GM13977 (cell line): Measurements from ENCODE around the gene CYGB.

Experiments used
- DNase-seq: peaks from one replicate; pipeline ENCODE4 v3.0.0; 2012; ENCODE audit warnings: low spot score
- CTCF ChIP-seq: IDR thresholded peaks from 2 replicates; pipeline ENCODE4 v1.5.1; 2012; ENCODE audit warnings: mild to moderate bottlenecking, control low read depth; ENCODE audit not compliant: insufficient read depth; ENCODE audit errors: extremely low read depth, missing control alignments
- in situ Hi-C: fragments of 300-500 bp; cut with MboI; formaldehyde crosslinking; loops from one replicate; pipeline ENCODE4 v1.12.0; 2022; ENCODE audit warnings: low sequenced_read_pairs, low pct_unique_long_range_greater_than_20kb, mixed read lengths, inconsistent platforms; ENCODE audit not compliant: unreplicated experiment

CYGB gene

DNA sequence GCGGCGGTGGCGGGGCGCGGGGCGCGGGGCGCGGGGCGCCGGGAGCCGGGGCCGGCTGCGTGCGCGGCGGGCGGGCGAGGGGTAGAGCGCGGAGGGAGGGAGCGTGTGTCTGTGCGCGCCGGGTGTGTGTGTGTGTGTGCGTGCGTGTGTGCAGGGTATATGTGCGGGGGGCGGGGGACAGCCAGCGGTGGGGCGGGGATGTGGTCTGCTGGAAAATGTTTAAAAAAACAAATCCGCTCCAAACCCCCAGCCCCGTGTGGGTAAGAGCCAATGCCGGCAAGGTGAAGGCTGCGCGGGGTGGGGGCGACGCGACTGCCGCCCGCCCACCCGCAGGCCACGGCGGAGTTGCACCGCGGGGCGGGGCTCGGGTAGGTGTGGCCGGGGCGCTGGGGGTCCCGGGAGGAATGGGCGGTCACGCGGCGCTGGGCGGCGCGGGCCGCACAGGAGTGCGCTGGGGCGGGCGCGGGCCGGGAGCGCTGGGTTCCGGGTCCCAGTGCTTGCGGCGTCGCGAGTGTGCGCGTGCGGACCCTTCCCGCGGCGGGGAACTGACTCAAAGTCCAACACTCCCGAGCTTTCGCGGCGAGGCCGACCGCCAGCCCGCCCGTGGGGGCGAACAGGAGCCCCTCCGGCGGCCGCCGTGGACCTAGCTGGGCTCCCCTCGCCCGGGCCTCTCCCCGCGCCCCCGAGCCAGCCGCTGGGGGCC is at the start of gene CYGB:
CYGB (minus strand) TSS at position 132 of the 703 bp plus-strand sequence. CDS start 167 bp downstream, outside the sequence.
- in situ Hi-C loops, result no loop called here
- no peak for TF ChIP-seq CTCF
- no peak for DNase-seq

DNA sequence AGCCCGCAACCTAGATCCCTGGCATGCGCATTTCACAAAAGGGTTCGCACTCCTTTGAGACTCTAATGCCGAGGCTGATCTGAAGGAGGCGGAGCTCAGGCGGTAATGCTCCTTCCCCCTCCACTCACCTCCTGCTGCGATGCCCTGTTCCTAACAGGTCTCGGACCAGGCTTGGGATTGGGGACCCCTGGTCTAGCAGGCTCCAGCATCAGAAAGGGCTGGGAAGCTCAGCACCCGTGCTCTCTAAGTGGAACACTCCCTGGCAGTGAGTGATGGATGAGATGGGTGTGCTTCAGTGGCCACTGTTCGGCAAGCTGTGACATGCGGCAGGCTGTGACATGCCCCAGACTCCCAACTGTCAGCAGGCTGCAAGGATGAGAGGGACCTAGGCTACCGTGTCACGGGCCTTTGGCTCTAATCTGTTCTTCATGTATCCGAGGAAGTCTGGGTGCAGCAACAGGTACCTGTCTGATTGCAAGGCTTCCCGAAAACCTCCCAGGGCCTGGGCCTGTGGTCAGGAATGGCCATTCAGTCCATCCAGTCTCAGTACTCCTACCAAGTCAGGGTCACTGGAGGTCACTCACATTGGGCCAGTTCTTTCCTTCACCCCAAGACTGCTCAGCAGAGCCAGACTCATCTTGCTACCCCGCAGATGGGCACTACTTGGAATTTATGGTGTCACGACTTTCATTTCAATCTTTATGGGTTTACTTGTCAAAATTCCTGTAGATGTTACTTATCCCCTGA is 49.4 kb upstream of the CYGB start:
- in situ Hi-C loops, result no loop called here
- TF ChIP-seq CTCF, result no peak
- DNase-seq, result peak; percentile 6

DNA sequence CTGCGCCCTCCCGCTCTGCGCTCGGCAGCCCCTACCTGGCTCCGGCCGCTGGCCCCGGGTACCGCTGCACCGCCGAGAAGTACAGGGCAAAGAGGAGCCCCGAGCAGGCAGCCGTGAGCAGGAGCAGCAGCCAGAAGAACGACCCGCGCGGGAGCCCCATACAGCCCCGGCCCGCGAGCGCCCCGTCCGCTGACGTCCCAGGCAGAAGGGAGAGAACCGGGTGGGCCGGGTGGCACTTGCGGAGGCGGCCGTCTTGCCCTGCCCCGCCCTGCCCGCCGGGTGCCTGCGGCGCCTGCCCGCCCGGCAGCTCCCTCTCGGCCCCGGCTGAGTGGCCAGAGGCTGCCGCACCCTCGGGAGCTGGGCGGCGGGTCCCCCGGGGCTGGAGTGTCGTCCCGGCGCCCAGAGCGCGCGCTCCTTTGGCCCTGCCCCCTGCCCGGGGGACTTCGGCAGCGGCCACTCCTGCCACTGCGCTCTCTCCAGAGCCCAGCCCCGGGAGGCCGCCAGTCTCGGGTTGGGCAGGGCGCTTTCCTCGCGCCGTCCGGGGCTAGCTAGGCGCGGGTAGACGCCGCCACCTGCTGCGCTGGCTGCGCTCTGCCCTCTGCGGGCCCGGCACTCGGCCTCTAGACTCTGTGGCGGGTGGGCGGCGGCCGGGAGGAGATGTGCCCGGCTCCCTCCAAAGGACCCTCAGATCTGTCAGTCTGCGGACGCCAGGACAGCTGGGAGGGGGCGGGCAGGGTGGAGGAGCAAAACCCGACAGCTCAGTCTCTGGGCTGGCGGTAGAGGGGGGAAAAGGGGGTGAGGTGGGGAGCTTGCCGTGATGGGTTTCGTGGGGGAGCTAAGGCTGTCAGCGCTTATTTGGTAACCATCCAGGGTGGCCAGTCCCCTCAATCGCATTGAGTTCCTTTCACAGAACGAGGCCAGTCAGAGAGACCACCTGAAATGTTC is 48.4 kb upstream of the CYGB start, which contains the start of gene ST6GALNAC2:
ST6GALNAC2 (minus strand) TSS at position 212 of the 945 bp plus-strand sequence; CDS start at position 160, 52 bp downstream.
- TF ChIP-seq CTCF, result peak; percentile 36
- no peak for DNase-seq
- in situ Hi-C loops, result no loop called here

GRCh38 chr17:76585033-76585648 is 47.6 kb upstream of the CYGB start:
- TF ChIP-seq CTCF, result no peak
- no peak for DNase-seq
- in situ Hi-C loops, result no loop called here

DNA sequence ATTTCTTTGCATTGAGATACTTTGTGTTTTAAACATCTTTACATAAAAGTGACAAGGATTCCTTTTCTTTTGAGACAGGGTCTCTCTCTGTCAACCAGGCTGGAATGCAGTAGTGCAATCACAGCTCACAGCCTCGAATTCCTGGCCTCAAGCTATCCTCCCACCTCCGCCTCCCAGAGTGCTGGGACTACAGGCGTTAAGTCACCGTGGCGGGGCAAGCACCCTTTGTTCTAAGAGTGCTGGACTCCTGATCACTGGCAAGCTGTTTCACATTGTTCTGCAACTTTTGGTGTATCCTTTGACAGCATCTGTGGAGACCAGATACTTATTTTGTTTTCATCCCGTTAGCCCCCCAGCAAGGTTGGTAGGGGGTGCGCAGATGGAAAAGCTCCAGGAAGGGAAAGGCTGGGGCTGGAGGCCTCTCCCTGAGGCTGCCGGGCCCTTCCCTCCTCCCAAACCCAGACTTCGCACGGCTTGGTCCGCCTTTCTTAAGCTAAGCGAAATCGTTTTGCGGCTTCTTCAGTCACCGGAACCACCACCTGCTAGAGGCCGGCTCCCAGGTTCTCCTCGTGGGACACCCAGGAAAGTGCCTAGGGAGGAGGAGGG is 47.0 kb upstream of the CYGB start:
- in situ Hi-C loops, result no loop called here
- TF ChIP-seq CTCF, result no peak
- no peak for DNase-seq
